ENCODE data around the gene KCNE2.

DNA sequence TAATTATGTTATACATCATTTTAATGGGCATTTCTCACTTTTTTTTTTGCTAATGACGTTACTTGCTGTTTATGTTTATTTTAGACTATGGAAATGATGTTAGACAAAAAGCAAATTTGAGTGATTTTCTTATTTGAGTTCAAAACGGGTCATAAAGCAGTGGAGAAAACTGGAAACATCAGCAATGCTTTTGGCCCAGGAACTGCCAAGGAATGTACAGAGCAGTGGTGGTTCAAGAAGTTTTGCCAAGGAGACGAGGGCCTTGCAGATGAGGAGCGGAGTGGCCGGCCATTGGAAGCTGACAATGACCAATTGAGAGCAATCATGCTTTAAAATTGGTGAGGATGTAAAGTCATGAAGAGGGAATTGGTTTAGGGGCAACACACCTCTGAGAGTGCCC is 32.1 kb upstream of the KCNE2 start:
- TF ChIP-seq EP300 (conservative IDR thresholded peaks at IDR 0.05; ENCODE audit: poor library complexity, severe bottlenecking) (no peak), REST (IDR thresholded peaks at IDR 0.05; ENCODE audit: borderline replicate concordance) (no peak), EZH2 (IDR thresholded peaks at IDR 0.05; ENCODE audit: borderline replicate concordance, insufficient read depth, low read length, poor library complexity, severe bottlenecking) (no peak), POLR2AphosphoS5 (IDR thresholded peaks at IDR 0.05) (no peak), TAF1 (IDR thresholded peaks at IDR 0.05; ENCODE audit: low read depth) (no peak), RAD21 (conservative IDR thresholded peaks at IDR 0.05) (no peak)
- TF ChIP-seq, protein P1, sequence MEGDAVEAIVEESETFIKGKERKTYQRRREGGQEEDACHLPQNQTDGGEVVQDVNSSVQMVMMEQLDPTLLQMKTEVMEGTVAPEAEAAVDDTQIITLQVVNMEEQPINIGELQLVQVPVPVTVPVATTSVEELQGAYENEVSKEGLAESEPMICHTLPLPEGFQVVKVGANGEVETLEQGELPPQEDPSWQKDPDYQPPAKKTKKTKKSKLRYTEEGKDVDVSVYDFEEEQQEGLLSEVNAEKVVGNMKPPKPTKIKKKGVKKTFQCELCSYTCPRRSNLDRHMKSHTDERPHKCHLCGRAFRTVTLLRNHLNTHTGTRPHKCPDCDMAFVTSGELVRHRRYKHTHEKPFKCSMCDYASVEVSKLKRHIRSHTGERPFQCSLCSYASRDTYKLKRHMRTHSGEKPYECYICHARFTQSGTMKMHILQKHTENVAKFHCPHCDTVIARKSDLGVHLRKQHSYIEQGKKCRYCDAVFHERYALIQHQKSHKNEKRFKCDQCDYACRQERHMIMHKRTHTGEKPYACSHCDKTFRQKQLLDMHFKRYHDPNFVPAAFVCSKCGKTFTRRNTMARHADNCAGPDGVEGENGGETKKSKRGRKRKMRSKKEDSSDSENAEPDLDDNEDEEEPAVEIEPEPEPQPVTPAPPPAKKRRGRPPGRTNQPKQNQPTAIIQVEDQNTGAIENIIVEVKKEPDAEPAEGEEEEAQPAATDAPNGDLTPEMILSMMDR (IDR thresholded peaks at IDR 0.05; ENCODE audit: poor library complexity, severe bottlenecking) = no peak
